SIG-M5 (cell line): ENCODE measurements around the gene GMNN.

Experiments
- DNase-seq: peaks from one replicate; lab custom pipeline; 2025; lab: John Stamatoyannopoulos, UW

The GMNN gene

DNA sequence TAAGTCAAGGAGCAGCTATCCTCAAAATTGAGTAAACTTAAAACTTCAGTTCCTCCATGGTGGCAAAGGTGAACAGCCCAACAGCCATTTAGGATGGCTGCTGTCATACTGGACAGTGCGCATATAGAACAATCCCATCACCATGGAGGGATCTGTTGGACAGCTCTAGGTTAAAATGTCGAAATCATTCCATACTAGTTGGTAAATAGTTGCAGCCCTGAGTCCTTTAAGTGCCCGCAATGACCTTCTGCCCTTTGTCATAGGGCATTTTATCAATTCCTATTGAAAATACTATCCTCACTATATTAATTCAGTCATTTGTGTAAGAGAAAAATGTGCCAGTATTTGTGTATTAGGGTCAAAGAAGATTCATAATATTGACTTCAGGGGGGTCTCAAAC is 32.8 kb downstream of the GMNN start:
- DNase-seq, result no peak

GRCh38 chr6:24809728-24810127 is 35.0 kb downstream of the GMNN start:
- DNase-seq, result no peak

- DNase-seq, result no peak
These were observed 43.6 kb downstream of the GMNN start for GRCh38 chr6:24818346-24818745.

DNA sequence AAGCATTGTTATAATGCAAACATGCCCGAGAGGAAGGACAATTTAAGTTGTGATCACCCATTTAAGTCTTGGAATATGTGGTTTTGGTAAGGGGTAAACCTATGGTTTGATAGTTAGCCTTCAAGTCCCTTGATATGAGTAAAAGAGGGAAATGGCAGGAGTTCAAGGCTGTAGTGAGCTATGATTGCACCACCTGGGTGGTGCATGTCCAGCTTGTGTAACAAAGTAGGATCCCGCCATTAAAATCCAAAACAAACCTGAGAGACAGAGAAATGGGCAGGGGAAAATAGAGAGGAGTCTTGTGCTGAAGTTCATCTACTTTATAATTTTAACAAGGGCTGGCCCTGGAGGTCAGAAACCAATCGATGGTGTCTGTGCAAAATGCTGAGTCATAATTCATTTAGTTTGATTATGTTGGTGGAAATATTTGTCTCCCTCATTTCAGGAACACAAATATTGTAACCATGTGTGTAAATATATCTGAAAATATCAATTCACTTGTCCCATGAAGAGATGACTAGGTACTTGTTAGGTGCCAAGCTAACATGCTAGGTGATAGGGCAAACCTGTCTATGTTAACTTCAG is 47.2 kb downstream of the GMNN start:
- no peak for DNase-seq

GRCh38 chr6:24822696-24823095 is 48.0 kb downstream of the GMNN start:
- no peak for DNase-seq

DNA sequence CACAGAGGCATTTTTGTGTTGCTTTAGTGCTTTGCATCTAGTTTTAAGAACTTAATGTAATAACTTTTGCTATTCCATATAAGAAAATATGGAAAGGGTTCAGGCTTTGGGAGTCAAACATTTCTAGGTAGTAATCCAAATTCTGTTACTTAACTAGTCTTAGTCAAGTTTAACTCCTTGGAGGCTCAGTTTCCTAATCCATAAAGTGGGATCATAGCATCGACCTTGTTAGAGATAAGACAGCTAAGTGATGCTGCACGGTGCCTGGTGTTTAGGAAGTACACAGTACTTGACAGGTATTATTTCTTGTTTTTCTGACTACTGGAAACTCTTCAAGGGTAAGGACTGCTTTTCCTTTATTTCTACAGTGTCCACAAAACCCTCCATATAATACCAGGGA is 48.4 kb downstream of the GMNN start:
- DNase-seq, result no peak

- DNase-seq, result no peak
These were observed 49.6 kb downstream of the GMNN start for GRCh38 chr6:24824142-24824938.

DNA sequence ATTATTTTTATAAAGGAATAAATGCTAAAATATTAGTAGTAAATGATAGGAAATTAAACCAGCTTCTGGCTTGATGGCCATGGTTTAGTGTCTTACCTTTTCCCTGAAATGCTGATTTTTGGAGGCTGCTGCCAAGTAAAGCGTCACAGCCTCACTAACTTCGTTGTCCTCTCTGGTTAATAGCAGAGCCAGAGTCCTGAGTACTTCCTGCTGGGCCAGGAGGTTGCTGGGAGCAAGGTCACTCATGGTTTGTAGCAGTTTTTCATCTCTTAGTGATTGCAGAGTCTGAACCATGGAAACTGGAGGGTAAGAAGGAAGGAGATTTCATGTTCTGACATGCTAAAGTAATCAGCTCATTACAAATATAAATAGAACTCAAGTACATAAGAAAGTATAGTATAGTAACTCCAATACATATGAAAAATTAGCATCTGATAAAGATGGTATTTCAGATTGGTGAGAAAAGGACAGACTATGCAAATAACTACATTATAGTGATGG is 50.4 kb downstream of the GMNN start:
- no peak for DNase-seq

- no peak for DNase-seq
These were observed 52.4 kb downstream of the GMNN start for GRCh38 chr6:24827162-24827561.

DNA sequence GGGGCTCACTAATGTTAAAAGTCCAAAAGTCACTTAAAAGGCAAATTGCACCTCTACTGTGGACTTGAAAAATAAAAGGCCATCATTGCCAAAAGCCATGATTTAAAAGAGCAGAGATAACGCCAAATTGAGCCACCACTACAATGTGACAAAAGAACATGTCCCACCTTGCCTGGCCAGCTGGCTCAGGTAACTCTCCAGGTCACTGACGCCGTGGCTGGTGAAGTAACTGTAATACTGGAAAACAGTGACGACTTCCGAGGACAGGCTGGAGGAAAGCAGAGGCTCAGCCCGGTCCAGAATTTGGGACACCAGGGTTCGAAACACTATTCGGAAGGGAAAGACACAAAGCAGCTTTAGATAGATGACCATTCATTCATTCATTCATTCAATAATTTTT is 53.2 kb downstream of the GMNN start:
- DNase-seq, result no peak

DNA sequence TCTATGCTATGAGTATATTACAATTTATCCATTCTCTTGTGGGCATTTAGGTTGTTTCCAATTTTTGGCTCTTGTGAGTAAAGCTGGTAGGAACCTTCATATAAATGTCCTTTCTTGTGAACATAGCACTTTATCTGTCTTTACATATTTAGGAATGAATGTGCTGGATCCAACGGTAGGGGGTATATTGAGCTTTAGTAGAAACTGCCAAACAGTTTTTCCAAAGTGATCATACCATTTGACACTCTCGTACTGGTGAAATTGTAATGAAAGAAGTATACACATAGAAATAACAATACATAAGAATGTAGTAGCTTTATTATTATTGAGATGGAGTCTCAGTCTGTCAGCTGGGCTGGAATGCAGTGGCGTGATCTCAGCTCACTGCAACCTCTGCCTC is 54.9 kb downstream of the GMNN start:
- DNase-seq, result no peak

DNA sequence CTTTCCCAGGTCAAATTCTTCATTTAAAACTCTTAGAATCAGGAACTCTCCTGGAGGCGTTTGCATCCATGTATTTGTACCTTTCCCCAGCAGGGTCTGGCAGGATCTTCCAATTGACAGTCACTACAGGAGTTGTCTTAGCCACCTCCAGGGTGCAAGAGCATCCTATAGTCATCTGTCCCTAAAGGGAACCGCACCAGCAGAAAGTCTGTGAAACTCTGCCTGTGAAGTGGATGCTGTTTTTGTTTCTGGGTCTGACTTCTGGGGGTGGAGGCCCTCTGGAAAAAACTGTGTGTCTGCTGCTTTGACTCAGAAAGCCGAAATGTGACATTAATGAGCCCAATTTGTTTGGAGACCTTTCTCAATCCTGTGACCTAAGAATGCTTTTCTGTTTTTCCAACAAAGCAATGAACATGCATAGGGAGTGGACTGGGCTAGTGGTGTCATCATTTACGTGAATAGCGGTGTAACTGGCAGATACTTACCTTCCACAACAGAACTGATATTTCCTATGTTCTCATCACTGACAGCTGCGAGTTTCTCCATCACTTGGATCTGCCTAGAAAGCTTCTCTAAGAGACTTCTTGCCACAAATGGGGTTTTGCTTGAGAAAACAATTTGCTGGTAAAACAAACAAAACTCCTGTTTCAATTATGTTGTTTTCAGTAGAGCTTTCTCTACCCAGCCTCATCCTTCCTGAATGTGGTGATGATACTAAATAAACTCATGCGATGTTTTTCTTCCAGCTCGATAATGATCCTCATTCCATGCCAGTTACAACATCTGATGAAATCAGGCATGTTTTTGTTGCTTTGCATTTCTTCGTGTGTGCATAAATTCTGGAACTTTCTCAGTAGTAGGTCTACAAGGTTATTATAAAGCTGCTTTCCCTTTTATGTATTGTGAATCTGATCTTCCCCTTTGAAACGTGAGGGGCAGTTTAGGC is 57.3 kb downstream of the GMNN start:
- DNase-seq, result no peak

GRCh38 chr6:24832794-24833193 is 58.1 kb downstream of the GMNN start:
- DNase-seq, result no peak

DNA sequence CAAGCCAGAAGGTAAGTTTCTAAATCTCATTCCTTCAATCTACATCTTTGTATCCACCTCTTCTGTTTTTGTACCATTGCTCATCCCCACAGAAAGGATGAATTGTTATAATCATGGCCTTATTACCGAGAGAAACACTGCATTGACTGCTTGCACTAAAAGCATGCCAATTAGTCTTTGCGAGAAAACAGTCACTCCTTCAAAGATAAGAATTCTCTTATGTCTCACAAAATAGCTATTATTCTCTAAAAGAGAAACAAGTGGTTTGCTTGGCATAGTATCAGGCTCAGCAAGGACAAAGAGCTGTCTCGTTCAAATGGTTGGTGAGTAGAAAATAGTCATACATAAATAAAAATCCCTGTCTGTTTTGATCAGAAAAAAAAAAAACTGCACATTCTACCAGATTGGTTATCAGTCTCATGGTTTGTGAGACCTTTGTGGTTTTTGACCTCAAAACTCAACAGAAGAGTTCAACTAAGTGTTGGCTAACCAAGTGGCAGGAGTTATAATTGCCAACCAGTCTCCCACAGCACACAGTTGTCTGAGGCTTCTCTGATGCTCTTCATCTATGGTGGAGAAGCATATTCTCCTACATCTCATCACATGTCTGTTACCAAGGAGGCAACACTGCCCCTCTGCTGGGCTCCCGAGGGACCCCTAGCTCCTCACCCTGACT is 59.1 kb downstream of the GMNN start:
- no peak for DNase-seq
